ENCODE data around the gene PTPRM. TPM values are rescaled to one million over a fixed set of nuclear protein-coding genes. Genes with fewer than 3 reads are reported as not detected.

The PTPRM gene
- total RNA-seq, 1 experiment from 2014 or later, result 6.2 TPM

DNA sequence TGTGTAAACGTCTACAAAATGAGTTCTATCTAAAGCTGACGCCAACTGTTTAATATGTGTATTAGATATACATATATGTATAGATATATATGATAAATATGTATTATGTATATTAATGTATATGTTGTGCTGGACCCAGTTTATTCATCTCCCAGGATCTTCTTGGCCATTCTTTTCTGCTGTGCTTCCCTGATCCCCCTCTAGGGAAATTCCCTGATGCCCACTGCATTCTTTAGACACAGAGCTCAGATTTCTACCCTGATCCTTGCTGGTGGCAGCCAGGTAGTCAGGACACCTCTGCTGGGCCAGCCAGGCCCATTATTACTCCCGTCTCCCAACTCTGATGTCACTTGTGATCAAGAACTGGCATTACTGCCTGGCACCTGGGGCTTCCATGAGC, 292.0 kb downstream of the PTPRM start:
- WGBS (ENCODE audit: extremely low coverage, insufficient read length, low lambda C conversion rate), result no CpG with 5 or more reads among the region's 3 CpGs
- Mint-ChIP-seq H3K36me3 (ENCODE audit: insufficient read depth in 1 of 3, low read depth in 3 of 3) (no peaks in the 10 kb centered on the region; a peak in 1 of 7 replicates), H3K27ac (no peak overlapping the region; a peak in 1 of 7 replicates), H3K27me3 (ENCODE audit: low read depth) (no peaks in the 10 kb centered on the region), H3K4me1 (no peaks in the 10 kb centered on the region), H3K4me3 (no peak overlapping the region), H3K9me3 (peaks cover 0 to 3% of the 10 kb centered on the region in 2 experiments; a peak in 1 of 5 replicates)
- H3K9ac ChIP-seq (ENCODE audit: extremely low read depth, insufficient read length, low read length), result no peak overlapping the region
- H3T11ph ChIP-seq (ENCODE audit: low read length), result no peak overlapping the region
- no peaks in the 10 kb centered on the region for H3K79me2 ChIP-seq (ENCODE audit: insufficient read depth, low read length)
- no peak overlapping the region for H4K5ac ChIP-seq (ENCODE audit: insufficient read length, low read depth, low read length)
- H2AK5ac ChIP-seq (ENCODE audit: insufficient read length, low read length), result no peak overlapping the region
- H4K91ac ChIP-seq (ENCODE audit: insufficient read length, low read depth, low read length), result no peak overlapping the region
- H2BK15ac ChIP-seq (ENCODE audit: low read depth, low read length), result no peak overlapping the region
- DNase-seq, result no peak
- H2AFZ ChIP-seq (ENCODE audit: low read length), result no peak overlapping the region
- TF ChIP-seq, protein P1, sequence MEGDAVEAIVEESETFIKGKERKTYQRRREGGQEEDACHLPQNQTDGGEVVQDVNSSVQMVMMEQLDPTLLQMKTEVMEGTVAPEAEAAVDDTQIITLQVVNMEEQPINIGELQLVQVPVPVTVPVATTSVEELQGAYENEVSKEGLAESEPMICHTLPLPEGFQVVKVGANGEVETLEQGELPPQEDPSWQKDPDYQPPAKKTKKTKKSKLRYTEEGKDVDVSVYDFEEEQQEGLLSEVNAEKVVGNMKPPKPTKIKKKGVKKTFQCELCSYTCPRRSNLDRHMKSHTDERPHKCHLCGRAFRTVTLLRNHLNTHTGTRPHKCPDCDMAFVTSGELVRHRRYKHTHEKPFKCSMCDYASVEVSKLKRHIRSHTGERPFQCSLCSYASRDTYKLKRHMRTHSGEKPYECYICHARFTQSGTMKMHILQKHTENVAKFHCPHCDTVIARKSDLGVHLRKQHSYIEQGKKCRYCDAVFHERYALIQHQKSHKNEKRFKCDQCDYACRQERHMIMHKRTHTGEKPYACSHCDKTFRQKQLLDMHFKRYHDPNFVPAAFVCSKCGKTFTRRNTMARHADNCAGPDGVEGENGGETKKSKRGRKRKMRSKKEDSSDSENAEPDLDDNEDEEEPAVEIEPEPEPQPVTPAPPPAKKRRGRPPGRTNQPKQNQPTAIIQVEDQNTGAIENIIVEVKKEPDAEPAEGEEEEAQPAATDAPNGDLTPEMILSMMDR (conservative IDR thresholded peaks at IDR 0.05), result peak; percentile 34
- no peak overlapping the region for H3K27ac ChIP-seq (ENCODE audit: insufficient read length, low read depth, low read length)
- no peak overlapping the region for H3K23ac ChIP-seq (ENCODE audit: insufficient read length, low read depth, low read length)
- no peak overlapping the region for H3K14ac ChIP-seq (ENCODE audit: insufficient read depth, low read length)
- no peak overlapping the region for H2BK5ac ChIP-seq (ENCODE audit: insufficient read length, low read length)
- no peak overlapping the region for H3K18ac ChIP-seq (ENCODE audit: insufficient read length, low read depth, low read length)
- no peaks in the 10 kb centered on the region for H4K20me1 ChIP-seq (ENCODE audit: control insufficient read depth, insufficient read depth, insufficient read length)
- H2BK120ac ChIP-seq (ENCODE audit: low read depth, low read length, poor library complexity, severe bottlenecking), result no peak overlapping the region
- H3K79me1 ChIP-seq (ENCODE audit: insufficient read depth, low read depth, low read length, poor library complexity, severe bottlenecking), result no peaks in the 10 kb centered on the region
- no peaks in the 10 kb centered on the region for H3K4me1 ChIP-seq (ENCODE audit: insufficient read depth, low read length)
- H3K27me3 ChIP-seq (ENCODE audit: insufficient read depth, low read length), result no peaks in the 10 kb centered on the region
- H3K23me2 ChIP-seq (ENCODE audit: insufficient read length, low read depth, low read length, poor library complexity, severe bottlenecking), result no peaks in the 10 kb centered on the region
- no peak overlapping the region for H2BK12ac ChIP-seq (ENCODE audit: insufficient read length, low read depth, low read length)
- H3K56ac ChIP-seq (ENCODE audit: insufficient read length, low read depth, low read length), result no peak overlapping the region
- no peak overlapping the region for H2BK20ac ChIP-seq (ENCODE audit: low read depth, low read length, poor library complexity, severe bottlenecking)
- no peak overlapping the region for H3K4ac ChIP-seq (ENCODE audit: low read depth, low read length)
- H4K8ac ChIP-seq (replicated peaks; ENCODE audit: insufficient read length, low read depth, low read length), result no peak overlapping the region
- no peak overlapping the region for H3K4me2 ChIP-seq (ENCODE audit: insufficient read depth, insufficient read length, low read length)
- no peaks in the 10 kb centered on the region for H3K9me3 ChIP-seq (ENCODE audit: control insufficient read depth, low read depth, low read length)
